ENCODE results near the gene CPED1.

DNA sequence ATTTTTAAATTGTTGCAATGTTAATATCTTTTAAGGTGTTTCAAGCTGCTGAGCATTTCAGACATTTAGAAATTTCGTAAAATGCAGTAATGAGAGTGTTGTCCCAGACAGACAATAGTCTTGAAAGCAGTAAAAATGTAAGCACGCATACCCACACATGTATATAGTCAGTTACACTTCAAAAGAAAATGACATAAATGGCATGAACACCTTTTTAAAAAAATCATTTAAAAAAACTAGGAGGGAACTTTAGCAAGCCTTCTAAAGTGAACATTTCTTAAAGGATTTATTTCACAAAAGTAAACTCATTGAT, 51.0 kb downstream of the CPED1 start:
- TF ChIP-seq, protein P1, sequence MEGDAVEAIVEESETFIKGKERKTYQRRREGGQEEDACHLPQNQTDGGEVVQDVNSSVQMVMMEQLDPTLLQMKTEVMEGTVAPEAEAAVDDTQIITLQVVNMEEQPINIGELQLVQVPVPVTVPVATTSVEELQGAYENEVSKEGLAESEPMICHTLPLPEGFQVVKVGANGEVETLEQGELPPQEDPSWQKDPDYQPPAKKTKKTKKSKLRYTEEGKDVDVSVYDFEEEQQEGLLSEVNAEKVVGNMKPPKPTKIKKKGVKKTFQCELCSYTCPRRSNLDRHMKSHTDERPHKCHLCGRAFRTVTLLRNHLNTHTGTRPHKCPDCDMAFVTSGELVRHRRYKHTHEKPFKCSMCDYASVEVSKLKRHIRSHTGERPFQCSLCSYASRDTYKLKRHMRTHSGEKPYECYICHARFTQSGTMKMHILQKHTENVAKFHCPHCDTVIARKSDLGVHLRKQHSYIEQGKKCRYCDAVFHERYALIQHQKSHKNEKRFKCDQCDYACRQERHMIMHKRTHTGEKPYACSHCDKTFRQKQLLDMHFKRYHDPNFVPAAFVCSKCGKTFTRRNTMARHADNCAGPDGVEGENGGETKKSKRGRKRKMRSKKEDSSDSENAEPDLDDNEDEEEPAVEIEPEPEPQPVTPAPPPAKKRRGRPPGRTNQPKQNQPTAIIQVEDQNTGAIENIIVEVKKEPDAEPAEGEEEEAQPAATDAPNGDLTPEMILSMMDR (IDR thresholded peaks at IDR 0.05) = no peak
- no peak for TF ChIP-seq POLR2A (IDR thresholded peaks at IDR 0.05)

Measured in body of pancreas (tissue), 4 donors.